HG03280 (cell line): ENCODE results near the gene DNAH8.

Experiments used
- ATAC-seq: cut with Tn5 transposase; IDR thresholded peaks from one replicate; pipeline ENCODE4 v1.9.1; 2021; ENCODE audit warnings: mild to moderate bottlenecking, moderate library complexity; ENCODE audit not compliant: unreplicated experiment

Gene DNAH8

GRCh38 chr6:39005774-39006173 lies 290.7 kb downstream of the DNAH8 start:
- ATAC-seq = no peak

GRCh38 chr6:39007575-39007974 lies 292.5 kb downstream of the DNAH8 start:
- no peak for ATAC-seq

GRCh38 chr6:39008737-39009136 lies 293.6 kb downstream of the DNAH8 start:
- ATAC-seq = no peak

- ATAC-seq = no peak
These were observed 294.4 kb downstream of the DNAH8 start for GRCh38 chr6:39009476-39009875.

GRCh38 chr6:39016839-39017546 lies 301.9 kb downstream of the DNAH8 start:
- ATAC-seq = no peak

GRCh38 chr6:39017547-39017880 lies 302.4 kb downstream of the DNAH8 start:
- ATAC-seq = no peak

GRCh38 chr6:39018103-39018502 lies 303.0 kb downstream of the DNAH8 start:
- ATAC-seq = no peak

GRCh38 chr6:39020136-39020535 lies 305.0 kb downstream of the DNAH8 start:
- ATAC-seq = no peak

GRCh38 chr6:39021041-39021440 lies 305.9 kb downstream of the DNAH8 start:
- ATAC-seq = no peak

- ATAC-seq = no peak
These were observed 306.7 kb downstream of the DNAH8 start for GRCh38 chr6:39021779-39022178.

- no peak for ATAC-seq
These were observed 311.1 kb downstream of the DNAH8 start for GRCh38 chr6:39026175-39026574.

GRCh38 chr6:39029156-39030011 lies 314.3 kb downstream of the DNAH8 start:
- ATAC-seq = no peak

- ATAC-seq = no peak
These were observed 320.6 kb downstream of the DNAH8 start for GRCh38 chr6:39035681-39036080.

GRCh38 chr6:39037082-39037508 lies 322.0 kb downstream of the DNAH8 start:
- ATAC-seq = no peak

- no peak for ATAC-seq
These were observed 322.6 kb downstream of the DNAH8 start for GRCh38 chr6:39037707-39038106.

GRCh38 chr6:39040080-39040673 lies 325.1 kb downstream of the DNAH8 start:
- no peak for ATAC-seq

- no peak for ATAC-seq
These were observed 326.0 kb downstream of the DNAH8 start for GRCh38 chr6:39041072-39041471.

GRCh38 chr6:39043776-39044175 lies 328.7 kb downstream of the DNAH8 start:
- ATAC-seq = no peak

- ATAC-seq = no peak
These were observed 329.1 kb downstream of the DNAH8 start for GRCh38 chr6:39044181-39044580.

GRCh38 chr6:39047434-39048327 lies 332.6 kb downstream of the DNAH8 start:
- no peak for ATAC-seq
